AG20443 (cell line): ENCODE data around the gene AMBP.
"Not testable (repeated sequence)": the region's sequence is repeated elsewhere in the genome, so short reads cannot be mapped to it uniquely, and the experiment has no call there.

Source experiments
- DNase-seq: peaks from one replicate; pipeline ENCODE4 v3.0.0; 2012; ENCODE audit warnings: low spot score, mixed read lengths

AMBP gene

DNA sequence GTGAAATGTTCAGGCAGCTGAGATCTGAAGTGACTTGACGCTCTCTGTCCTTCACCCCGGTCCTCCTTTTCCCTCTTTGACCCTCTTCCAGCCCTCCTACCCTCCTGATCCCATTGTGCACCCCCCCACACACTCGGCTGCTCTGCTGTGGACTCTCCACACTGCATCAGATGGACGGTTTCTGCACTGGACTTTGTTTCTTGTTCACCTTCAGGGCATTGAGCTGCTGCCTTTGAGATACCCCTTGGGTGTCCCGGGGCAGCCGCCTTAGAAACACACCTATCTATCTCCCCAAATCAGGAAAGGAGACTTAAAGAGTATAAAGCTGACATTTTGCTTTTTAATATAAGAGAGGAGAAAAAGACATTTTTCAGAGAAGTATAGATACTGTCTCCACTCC, 27.5 kb downstream of the AMBP start:
- DNase-seq: no peak

DNA sequence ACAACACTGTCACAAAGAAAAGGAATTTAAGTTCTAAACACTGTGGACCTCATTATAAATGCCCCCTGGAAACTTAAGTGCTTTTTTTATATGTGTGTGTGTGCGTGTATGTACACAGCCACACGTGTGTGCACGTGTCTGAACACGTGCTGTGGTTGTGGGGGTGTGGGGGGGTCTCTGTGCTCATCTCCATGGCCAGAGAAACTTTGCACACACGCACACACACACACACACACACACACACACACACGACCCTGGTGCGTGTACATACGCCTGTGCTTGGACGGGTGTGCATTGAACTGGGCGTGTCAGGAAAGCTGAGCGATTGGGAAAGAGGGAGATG, 27.9 kb downstream of the AMBP start:
- DNase-seq: no peak

DNA sequence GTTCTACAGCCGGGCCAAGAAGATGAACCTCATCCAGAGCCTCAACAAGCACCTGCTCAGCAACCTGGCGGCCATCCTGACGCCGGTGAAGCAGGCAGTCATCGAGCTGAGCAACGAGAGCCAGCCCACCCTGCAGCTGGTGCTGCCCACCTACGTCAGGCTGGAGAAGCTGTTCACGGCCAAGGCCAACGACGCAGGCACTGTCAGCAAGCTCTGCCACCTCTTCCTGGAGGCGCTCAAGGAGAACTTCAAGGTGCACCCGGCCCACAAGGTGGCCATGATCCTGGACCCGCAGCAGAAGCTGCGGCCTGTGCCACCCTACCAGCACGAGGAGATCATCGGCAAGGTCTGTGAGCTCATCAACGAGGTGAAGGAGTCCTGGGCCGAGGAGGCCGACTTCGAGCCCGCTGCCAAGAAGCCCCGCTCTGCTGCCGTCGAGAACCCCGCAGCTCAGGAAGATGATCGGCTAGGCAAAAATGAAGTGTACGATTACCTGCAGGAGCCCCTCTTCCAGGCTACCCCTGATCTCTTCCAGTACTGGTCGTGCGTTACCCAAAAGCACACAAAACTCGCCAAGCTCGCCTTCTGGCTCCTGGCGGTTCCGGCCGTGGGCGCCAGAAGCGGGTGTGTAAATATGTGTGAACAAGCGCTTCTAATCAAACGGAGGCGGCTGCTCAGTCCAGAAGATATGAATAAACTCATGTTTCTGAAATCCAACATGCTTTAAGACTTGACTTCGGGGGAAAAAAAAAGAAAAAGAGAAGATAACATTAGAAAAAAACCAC, 28.5 kb downstream of the AMBP start:
- no peak for DNase-seq

DNA sequence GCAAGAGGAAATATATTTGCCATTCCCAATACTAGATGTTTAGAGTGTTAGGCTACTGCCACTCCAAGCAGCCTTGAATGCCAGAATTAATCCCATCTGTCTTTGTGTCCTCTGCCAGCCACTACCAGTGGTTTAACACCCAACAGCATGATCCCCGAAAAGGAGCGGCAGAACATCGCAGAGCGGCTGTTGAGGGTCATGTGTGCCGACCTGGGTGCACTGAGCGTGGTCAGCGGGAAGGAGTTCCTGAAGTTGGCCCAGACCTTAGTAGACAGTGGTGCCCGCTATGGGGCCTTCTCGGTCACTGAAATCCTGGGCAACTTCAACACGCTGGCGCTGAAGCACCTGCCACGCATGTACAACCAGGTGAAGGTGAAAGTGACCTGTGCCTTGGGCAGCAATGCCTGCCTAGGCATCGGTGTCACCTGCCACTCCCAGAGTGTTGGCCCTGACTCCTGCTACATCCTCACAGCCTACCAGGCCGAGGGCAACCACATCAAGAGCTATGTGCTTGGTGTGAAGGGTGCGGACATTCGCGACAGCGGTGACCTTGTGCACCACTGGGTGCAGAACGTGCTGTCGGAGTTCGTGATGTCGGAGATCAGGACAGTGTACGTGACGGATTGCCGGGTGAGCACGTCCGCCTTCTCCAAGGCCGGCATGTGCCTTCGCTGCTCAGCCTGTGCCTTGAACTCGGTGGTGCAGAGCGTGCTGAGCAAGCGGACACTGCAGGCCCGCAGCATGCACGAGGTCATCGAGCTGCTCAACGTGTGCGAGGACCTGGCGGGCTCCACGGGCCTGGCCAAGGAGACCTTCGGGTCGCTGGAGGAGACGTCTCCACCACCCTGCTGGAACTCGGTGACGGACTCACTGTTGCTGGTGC, 29.3 kb downstream of the AMBP start:
- DNase-seq: no peak

DNA sequence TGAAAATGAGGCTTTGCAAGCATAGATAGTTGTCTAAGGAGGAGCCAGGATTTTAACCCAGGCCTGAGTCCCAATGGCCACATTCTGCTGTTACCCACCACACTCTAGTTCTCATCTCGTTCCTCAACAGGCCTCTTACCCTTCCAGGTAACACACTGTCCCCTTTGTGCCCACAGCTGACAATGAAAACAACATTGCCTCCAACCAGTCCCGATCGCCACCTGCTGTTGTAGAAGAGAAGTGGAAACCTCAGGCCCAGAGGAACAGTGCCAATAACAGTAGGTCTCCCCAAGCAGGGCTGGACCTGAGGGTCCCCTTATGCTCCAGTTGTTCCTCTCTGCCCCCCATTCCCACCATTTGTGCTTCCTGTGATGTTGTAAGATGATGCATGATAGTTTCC, 30.4 kb downstream of the AMBP start:
- DNase-seq: no peak

DNA sequence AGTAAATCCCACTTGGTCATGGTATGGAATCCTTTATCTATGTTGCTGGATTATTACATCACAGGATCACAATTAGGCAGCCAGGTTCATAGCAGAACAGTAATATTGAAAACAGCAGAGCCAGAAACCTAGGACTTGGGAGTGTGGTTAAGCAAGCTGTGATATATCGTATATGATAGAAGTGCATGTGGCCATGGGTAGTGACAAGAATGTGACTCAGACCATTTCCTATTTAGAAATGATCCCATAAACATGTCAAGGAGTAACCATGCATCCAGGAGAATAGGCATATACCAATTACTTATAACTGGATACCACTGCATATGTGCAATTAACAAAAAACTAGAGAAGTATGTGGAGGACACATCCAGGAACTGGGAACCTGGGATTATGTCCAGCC, 31.2 kb downstream of the AMBP start:
- no peak for DNase-seq

DNA sequence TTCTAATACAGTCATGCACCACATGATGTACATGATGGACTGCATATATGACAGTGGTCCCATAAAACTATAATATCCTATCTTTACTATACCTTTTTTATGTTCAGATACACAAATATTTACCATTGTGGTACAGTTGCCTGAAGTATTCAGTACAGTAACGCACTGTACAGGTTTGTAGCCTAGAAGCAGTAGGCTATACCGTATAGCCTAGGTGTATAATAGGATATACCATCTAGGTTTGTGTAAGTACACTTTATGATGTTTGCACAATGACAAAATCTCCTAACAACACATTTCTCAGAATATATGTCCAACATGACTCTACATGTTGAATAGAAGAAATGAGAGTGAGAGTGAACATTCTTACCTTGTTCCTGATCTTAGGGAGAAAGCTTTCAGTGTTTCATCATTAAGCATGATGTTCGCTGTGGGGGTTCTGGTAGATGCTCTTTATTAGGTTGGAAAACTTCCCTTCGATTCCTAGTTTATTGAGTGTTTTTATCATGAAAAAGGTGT, 31.8 kb downstream of the AMBP start:
- no peak for DNase-seq

DNA sequence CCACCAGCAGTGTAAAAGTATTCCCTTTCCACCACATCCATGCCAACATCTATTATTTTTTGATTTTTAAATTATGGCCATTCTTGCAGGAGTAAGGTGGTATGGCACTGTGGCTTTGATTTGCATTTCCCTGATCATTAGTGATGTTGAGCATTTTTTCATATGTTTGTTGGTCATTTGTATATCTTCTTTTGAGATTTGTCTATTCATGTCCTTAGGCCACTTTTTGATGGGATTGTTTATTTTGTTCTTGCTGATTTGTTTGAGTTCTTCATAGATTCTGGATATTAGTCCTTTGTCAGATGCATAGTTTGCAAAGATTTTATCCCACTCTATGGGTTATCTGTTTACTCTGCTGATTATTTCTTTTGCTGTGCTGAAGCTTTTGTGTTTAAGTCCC, 34.4 kb downstream of the AMBP start:
- not testable (repeated sequence) for DNase-seq

DNA sequence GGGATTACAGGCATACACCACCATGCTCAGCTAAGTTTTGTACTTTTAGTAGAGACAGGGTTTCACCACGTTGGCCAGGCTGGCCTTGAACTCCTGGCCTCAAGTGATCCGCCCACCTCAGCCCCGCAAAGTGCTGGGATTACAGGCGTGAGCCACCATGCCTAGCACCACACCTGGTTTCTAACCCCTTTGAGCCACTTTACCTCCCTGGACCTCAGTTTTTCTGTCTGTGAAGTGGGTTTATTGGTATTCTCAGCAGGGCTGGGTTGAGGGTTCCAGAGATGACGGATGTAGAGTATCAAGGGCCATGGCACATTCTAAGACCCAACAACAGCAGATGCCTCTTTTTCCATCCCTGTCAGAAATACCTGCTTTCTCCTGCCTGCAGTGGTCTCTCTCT, 38.6 kb downstream of the AMBP start:
- no peak for DNase-seq

DNA sequence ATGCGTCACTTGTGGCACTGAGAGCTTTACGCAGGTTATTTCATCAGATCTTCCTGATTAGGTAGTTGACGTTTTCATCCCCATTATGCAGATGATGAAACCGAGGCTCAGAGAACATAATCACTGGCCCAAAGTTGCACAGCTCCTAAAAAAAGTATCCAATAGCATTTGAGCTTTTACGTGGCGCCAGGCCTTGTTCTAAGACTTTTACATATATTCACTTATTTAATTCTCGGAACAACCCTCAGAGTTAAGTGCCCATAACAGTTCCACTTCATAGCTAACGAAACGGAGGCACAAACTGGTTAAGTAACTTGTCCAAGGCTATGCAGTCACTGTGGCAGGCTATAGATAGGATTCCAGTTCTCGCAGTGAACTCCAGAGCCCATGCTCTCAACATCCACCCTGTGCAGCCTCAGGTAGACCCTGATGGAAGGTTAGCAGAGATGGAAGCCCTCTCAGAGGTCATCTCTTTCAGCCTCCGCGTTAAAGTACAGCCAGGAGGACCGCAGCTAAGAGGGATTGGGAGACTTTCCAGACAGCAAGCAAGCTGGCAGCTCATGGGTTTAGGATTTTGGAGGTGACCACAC, 39.3 kb downstream of the AMBP start:
- DNase-seq: no peak

DNA sequence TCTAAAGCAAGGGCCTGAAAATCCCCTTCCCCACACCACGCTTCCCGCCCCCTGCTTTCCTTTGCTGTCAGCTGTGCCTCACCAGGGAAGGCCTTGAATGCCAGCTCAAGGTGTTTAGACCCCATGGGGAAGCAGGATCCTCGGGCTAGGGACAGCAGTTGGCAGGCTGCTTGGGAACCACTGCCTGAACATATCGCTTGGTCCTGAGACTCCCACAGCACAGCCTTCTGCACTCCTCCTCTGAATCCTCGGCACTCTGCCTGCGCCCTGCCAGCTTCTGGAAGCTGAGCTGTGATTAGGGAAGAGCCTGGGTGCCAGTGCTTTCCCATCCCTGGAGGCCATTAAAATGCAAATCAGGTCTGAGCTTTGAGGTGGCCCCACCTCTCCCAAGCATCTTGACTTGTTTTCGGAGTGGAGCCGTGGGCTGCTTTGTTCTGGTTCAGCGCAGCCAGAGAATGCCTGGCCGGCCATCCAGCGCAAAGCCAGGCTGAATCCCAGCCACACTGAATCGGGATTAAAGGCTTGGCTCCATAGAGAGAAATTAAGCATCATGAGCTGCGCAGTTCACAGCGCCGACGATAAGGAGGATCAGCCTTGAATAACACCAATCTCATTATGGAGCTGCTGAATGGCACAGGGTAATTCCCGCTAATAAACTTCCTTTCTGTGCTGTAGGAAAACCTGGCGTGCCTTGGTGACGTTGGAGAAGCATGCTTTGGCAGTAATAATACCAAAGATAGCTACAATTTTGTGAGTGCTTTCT, 40.0 kb downstream of the AMBP start:
- DNase-seq: no peak

DNA sequence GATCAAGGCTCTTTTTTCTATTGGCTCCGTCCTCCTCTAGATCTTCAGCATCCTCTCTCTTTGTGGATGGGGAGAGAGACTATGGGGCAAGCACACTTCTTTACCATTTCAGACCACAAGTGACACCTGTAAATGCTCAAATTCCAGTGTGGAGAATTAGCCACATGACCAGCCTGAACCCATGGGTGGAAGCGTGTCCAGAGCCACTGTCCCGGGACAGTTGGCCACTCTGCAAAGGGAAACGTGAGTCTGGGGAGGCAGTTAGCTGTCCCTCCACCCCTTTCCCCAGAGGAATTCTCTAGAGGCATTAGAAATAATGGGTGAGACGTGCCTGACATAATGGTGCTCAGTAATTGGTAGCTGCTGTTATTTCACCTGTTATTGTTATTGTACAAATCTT, 40.9 kb downstream of the AMBP start:
- DNase-seq: no peak

DNA sequence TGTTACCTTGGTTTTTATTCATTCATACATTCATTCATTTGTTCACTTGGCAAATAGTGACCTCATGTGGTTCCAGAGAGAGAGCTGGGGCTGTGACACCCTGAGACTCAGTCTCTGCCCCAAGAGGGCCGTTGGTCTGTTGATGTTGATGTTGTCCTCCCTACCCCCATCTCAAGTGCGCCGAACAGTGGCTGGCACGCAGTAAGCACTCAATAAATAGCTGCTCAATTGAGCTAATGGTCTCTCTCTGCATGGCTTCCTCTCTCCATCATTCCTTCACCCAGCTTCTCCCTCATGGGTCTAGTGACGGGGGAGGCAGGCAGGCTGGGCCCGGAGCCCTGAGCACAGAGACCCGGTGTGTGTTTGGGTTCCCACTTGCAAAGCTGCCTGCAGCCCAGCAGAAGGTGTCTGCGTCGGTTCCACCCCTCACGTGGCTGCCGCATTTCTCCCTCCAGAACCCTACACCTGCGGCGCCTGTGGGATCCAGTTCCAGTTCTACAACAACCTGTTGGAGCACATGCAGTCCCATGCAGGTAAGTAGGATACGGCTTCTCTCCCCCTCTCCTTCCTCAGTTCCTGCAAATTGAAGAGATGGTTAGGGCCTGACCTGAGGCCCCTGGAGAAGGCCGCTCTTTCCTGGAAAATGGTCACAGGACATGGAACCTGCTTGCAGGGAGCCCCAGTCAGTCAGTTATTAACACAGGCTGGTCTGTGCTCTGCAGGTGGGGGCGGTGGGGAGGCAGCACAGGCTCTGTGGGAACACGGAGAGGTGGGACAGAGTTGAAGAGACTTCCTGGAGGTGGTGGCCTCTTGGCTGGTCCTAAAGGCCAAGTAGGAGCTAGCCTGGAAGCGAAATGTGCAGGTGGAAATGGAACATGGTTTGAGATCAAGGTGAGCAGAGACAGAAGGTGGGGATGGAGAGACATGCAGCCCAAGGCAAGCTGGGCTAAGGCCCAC, 42.0 kb downstream of the AMBP start:
- DNase-seq: peak; percentile 3

DNA sequence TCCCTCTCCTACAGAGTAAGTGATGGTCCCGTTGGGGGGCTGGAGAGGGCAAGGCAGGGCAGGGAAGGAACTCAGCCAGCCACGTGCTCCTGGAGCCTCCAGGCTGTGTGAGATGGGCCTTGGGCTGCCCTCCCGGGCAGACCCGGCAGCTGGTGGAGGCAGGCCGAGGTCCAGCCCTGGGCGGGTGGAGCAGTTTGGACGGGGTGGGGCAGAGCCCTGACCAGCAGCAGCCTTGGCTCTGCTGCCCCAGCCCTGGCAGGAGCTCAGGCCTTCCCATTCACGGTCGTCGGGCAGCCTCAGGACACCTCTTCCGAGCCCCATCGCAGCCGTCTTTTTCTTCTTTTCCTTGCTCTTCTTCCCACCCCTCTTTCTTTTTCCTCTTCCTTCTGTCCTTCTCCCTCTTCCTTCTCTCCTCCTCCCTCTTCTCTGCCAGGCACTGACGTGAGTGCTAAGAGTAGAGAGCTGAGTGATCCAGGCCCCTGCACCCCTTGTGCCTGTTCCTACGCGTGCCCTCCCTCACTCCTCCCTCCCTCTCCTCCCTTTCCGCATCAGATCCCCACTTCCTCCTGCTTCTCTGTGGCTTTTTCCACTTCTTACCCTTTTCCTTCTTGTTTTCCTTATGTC, 42.8 kb downstream of the AMBP start:
- peak; percentile 19 for DNase-seq

DNA sequence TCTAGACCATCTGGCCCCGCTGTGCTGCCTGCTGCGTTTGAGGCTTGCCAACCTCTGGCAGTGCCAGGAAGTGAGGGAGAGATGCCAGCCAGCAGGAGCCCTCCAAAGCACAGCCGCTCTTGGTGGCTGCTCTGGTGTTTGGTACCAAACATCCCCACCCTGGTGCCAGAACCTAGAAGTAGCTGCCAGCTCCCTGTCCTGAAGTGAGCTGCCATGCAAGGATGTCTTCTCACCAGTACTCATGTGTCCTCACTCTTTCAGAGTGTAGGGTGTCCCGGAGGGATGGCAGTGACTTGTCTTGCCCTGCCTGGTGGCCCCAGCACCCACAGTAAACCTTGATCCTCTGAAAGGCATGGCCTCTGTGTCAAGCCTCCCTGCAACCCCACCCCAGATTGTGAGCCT, 43.4 kb downstream of the AMBP start:
- peak; percentile 9 for DNase-seq

DNA sequence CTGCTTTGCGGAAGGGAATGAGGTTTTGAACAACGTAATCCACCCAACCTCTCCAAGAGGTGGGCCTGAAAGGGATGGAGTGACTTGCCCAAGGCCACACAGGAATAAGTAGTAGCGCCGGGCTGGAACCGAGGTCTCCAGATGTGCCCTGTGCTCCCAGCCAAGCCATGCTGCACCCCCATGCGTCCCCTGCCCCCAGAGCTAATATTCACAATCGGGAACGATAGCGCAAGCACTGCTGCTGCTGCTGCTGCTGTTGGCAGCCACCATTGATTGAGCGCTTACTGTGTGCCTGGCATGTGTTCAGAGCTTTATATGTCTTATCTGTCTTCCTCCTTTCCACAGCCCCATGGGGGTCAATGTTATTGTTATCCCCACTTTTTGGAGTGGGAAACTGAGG, 43.9 kb downstream of the AMBP start:
- DNase-seq: peak; percentile 5

DNA sequence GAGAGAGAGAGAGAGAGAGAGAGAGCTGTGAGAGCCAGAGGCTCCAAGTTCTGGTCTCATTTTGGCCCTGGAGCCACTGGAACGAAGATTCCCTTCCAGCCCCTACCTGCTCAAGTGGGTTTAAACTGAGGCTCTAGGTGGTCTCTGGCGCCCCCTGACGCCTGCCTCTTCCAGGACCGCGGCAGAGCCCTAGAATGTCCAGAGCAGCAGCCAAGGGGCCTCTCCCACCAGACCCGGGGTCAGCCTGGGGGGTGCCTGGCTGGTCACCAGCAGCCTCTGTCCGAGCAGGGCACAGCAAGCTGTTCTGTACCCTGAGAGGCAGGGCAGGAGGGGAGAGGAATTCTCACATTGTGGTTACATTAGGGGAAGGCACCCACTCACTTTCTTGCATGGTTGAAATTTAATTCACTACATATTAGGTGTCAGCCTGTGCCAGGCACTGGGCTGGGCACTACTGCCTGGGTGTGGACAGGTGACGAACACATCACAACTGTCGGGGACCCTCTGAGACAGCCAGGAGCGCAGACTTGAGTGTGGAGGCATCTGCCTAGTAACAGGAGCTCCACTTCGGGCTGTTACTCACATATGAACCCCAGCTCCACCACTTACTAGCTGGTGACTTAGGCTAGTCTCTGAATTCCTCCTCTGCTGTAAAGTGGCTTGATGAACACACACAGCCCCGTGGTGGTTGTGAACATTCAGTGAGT, 44.5 kb downstream of the AMBP start:
- DNase-seq: peak; percentile 34

DNA sequence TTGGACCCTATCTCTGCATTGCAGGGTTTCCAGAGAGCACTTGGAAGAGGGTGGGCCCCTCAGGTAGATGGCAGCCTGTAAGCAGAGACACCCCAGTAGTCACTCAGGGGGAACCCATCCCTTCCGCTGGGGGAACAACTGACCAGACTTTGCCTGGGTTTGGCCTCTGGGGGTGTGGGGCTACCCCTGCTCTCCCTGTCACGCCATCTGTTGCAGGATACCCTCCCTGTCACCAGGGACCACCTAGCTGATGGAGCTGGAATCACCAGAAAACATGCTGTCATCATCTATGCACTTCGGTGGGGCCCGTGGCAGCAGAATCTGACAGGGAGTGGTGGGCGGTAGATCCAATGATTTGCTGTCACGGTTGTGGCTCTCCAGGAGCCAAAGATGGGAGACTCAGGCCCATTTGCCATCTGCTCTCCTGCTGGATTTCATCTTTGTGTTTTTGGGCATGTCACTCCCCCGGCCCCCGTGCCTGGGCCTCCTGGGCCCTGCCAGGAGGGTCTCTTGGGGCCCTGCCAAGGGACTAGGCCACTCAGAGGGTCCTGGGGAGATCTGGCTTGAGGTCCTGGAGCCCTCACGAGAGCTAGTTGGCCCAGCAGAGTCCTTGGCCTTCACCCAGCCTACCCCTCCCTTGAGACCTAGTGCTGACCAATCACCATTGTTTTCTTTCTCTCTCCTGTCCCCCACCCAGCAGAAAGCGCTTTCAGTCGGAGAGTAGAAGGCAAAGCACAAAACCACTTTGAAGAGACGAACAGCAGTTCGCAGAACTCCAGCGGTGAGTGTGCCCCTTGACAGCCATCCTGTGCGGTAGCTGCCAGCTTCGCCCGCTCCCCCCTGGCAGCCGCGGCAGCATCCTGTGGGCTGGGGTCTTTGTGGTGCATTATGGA, 45.9 kb downstream of the AMBP start:
- DNase-seq: peak; percentile 9
